ENCODE results near the gene CD2AP.
"Not testable (repeated sequence)": the region's sequence is repeated elsewhere in the genome, so short reads cannot be mapped to it uniquely, and the experiment has no call there.

Gene CD2AP

GRCh38 chr6:47496935-47497579 lies 19.5 kb downstream of the CD2AP start:
- no peak for DNase-seq (ENCODE audit: low spot score)

GRCh38 chr6:47502920-47503319 lies 25.3 kb downstream of the CD2AP start:
- DNase-seq (ENCODE audit: low spot score) = no peak

GRCh38 chr6:47509937-47510336 lies 32.3 kb downstream of the CD2AP start:
- no peak for DNase-seq (ENCODE audit: low spot score)

GRCh38 chr6:47512872-47513271 lies 35.3 kb downstream of the CD2AP start:
- no peak for DNase-seq (ENCODE audit: low spot score)

GRCh38 chr6:47519279-47519678 lies 41.7 kb downstream of the CD2AP start:
- no peak for DNase-seq (ENCODE audit: low spot score)

- no peak for DNase-seq (ENCODE audit: low spot score)
Observed at GRCh38 chr6:47520282-47520681, 42.7 kb downstream of the CD2AP start.

GRCh38 chr6:47521961-47522360 lies 44.4 kb downstream of the CD2AP start:
- DNase-seq (ENCODE audit: low spot score) = no peak

- no peak for DNase-seq (ENCODE audit: low spot score)
Observed at GRCh38 chr6:47524136-47524845, 46.7 kb downstream of the CD2AP start.

GRCh38 chr6:47525330-47526057 lies 47.9 kb downstream of the CD2AP start:
- DNase-seq (ENCODE audit: low spot score) = no peak

GRCh38 chr6:47527274-47527673 lies 49.7 kb downstream of the CD2AP start:
- DNase-seq (ENCODE audit: low spot score) = no peak

- DNase-seq (ENCODE audit: low spot score) = no peak
Observed at GRCh38 chr6:47529734-47530133, 52.1 kb downstream of the CD2AP start.

GRCh38 chr6:47532981-47533585 lies 55.5 kb downstream of the CD2AP start:
- no peak for DNase-seq (ENCODE audit: low spot score)

GRCh38 chr6:47534063-47534462 lies 56.5 kb downstream of the CD2AP start:
- DNase-seq (ENCODE audit: low spot score) = no peak

GRCh38 chr6:47535316-47536225 lies 58.0 kb downstream of the CD2AP start:
- DNase-seq (ENCODE audit: low spot score) = no peak

GRCh38 chr6:47536816-47537401 lies 59.3 kb downstream of the CD2AP start:
- DNase-seq (ENCODE audit: low spot score) = no peak

- no peak for DNase-seq (ENCODE audit: low spot score)
Observed at GRCh38 chr6:47545223-47545622, 67.6 kb downstream of the CD2AP start.

GRCh38 chr6:47551670-47552069 lies 74.1 kb downstream of the CD2AP start:
- DNase-seq (ENCODE audit: low spot score) = no peak

- no peak for DNase-seq (ENCODE audit: low spot score)
Observed at GRCh38 chr6:47552319-47552718, 74.7 kb downstream of the CD2AP start.

- DNase-seq (ENCODE audit: low spot score) = not testable (repeated sequence)
Observed at GRCh38 chr6:47553243-47553642, 75.7 kb downstream of the CD2AP start.

GRCh38 chr6:47556459-47556858 lies 78.9 kb downstream of the CD2AP start:
- not testable (repeated sequence) for DNase-seq (ENCODE audit: low spot score)

GRCh38 chr6:47563162-47563561 lies 85.6 kb downstream of the CD2AP start:
- no peak for DNase-seq (ENCODE audit: low spot score)
